Stimulated activated CD4-positive, alpha-beta T cell treated with anti-CD3 and anti-CD28 coated beads, TNF-alpha, amount 100 ng/mL, for 1 hour (primary cell): ENCODE results near the gene CDAN1.
"Not testable (repeated sequence)": the region's sequence is repeated elsewhere in the genome, so short reads cannot be mapped to it uniquely, and the experiment has no call there.

ENCODE experiments used
- DNase-seq, 3 donors: peaks; one replicate each; pipeline ENCODE4 v3.0.0-alpha.2; 2020; ENCODE audit warnings: low read depth in 3 of 3, low spot score in 1 of 3

The CDAN1 gene

GRCh38 chr15:42707873-42708544 lies 28.9 kb downstream of the CDAN1 start:
- DNase-seq, result no peak

GRCh38 chr15:42707068-42707467 lies 29.9 kb downstream of the CDAN1 start:
- no peak for DNase-seq

GRCh38 chr15:42705336-42705735 lies 31.6 kb downstream of the CDAN1 start:
- DNase-seq, result no peak

- peak; percentile 16 to 20 (median 18) for DNase-seq
Measured at GRCh38 chr15:42704492-42704926, 32.4 kb downstream of the CDAN1 start.

- no peak for DNase-seq
Measured at GRCh38 chr15:42696626-42697025, 40.3 kb downstream of the CDAN1 start.

- DNase-seq, result no peak
Measured at GRCh38 chr15:42695527-42696071, 41.3 kb downstream of the CDAN1 start.

- no peak for DNase-seq
Measured at GRCh38 chr15:42694398-42694797, 42.5 kb downstream of the CDAN1 start.

- DNase-seq, result no peak
Measured at GRCh38 chr15:42693942-42694341, 43.0 kb downstream of the CDAN1 start.

GRCh38 chr15:42693496-42693895 lies 43.4 kb downstream of the CDAN1 start:
- DNase-seq, result no peak

GRCh38 chr15:42692997-42693396 lies 43.9 kb downstream of the CDAN1 start:
- no peak for DNase-seq

GRCh38 chr15:42692536-42692935 lies 44.4 kb downstream of the CDAN1 start:
- DNase-seq, result no peak

GRCh38 chr15:42691770-42692169 lies 45.2 kb downstream of the CDAN1 start:
- DNase-seq, result no peak

- DNase-seq, result no peak
Measured at GRCh38 chr15:42691308-42691707, 45.6 kb downstream of the CDAN1 start.

GRCh38 chr15:42688301-42688700 lies 48.6 kb downstream of the CDAN1 start:
- DNase-seq, result no peak

- no peak for DNase-seq
Measured at GRCh38 chr15:42687740-42688139, 49.2 kb downstream of the CDAN1 start.

GRCh38 chr15:42686281-42686680 lies 50.6 kb downstream of the CDAN1 start:
- no peak for DNase-seq

- DNase-seq, result no peak
Measured at GRCh38 chr15:42681119-42681518, 55.8 kb downstream of the CDAN1 start.

GRCh38 chr15:42680142-42680482 lies 56.8 kb downstream of the CDAN1 start:
- DNase-seq, result not testable (repeated sequence)

- no peak for DNase-seq
Measured at GRCh38 chr15:42679285-42680141, 57.4 kb downstream of the CDAN1 start.

GRCh38 chr15:42675021-42675420 lies 61.9 kb downstream of the CDAN1 start:
- DNase-seq, result no peak

GRCh38 chr15:42674472-42674871 lies 62.5 kb downstream of the CDAN1 start:
- DNase-seq, result no peak
